Body of pancreas (tissue), 4 donors: ENCODE results near the gene TPSAB1.
"Not testable (repeated sequence)": the region's sequence is repeated elsewhere in the genome, so short reads cannot be mapped to it uniquely, and the experiment has no call there.

Experiments used
- CTCF ChIP-seq, 7 experiments: fragments of 450-650 bp in 4 of 7; fragments of 200-600 bp in 3 of 7; sonication (generic) in 3 of 7; IDR thresholded peaks; one replicate each; pipeline ENCODE4 v1.5.1; 2016 to 2019; ENCODE audit warnings: antibody characterized with exemption in 7 of 7
- POLR2A ChIP-seq, 3 donors: fragments of 450-650 bp; IDR thresholded peaks; one replicate each; pipeline ENCODE4 v1.6.1; 2016; ENCODE audit warnings: antibody characterized with exemption in 3 of 3, mild to moderate bottlenecking in 2 of 3

- TF ChIP-seq CTCF, POLR2A (IDR thresholded peaks at IDR 0.05): not testable (repeated sequence)
These were observed 3.8 kb upstream of the TPSAB1 start for GRCh38 chr16:1236659-1237058.
